Loucy (cell line): ENCODE data around the gene NUTM2B.
"Not testable (repeated sequence)": the region's sequence is repeated elsewhere in the genome, so short reads cannot be mapped to it uniquely, and the experiment has no call there.

Experiments used
- EZH2phosphoT487 ChIP-seq: fragments of 200-600 bp; IDR thresholded peaks from 2 replicates; pipeline ENCODE4 v1.6.1; 2018; ENCODE audit warnings: antibody characterized with exemption, mild to moderate bottlenecking, moderate library complexity, borderline replicate concordance
- TF ChIP-seq, protein P1 (sequence below): fragments of 200-600 bp; sonication (generic); conservative IDR thresholded peaks from 2 replicates; pipeline ENCODE4 v1.5.1; 2014; ENCODE audit warnings: mild to moderate bottlenecking, antibody characterized with exemption, low read length

DNA sequence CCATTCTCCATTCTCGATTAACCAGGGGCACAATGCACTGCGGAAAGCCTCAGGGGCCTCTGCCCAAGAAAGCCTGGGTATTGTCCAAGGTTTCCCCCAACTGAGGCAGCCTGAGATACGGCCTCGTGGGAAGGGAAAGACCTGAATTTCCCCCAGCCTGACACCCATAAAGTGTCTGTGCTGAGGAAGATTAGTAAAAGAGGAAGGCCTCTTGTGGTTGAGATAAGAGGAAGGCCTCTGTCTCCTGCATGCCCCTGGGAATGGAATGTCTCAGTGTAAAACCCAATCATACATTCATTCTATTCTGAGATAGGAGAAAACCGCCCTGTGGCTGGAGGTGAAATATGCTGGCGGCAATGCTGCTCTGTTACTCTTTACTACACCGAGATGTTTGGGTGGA lies 41.8 kb downstream of the NUTM2B start:
- TF ChIP-seq, protein P1, sequence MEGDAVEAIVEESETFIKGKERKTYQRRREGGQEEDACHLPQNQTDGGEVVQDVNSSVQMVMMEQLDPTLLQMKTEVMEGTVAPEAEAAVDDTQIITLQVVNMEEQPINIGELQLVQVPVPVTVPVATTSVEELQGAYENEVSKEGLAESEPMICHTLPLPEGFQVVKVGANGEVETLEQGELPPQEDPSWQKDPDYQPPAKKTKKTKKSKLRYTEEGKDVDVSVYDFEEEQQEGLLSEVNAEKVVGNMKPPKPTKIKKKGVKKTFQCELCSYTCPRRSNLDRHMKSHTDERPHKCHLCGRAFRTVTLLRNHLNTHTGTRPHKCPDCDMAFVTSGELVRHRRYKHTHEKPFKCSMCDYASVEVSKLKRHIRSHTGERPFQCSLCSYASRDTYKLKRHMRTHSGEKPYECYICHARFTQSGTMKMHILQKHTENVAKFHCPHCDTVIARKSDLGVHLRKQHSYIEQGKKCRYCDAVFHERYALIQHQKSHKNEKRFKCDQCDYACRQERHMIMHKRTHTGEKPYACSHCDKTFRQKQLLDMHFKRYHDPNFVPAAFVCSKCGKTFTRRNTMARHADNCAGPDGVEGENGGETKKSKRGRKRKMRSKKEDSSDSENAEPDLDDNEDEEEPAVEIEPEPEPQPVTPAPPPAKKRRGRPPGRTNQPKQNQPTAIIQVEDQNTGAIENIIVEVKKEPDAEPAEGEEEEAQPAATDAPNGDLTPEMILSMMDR = not testable (repeated sequence)
- not testable (repeated sequence) for TF ChIP-seq EZH2phosphoT487
